Cortex of kidney (tissue), 1 donor: ENCODE data around the gene PSEN1.

ENCODE experiments used
- DNase-seq: peaks from one replicate; lab custom pipeline; 2025; lab: John Stamatoyannopoulos, UW

The PSEN1 gene

GRCh38 chr14:73136387-73137225 lies at the start of gene PSEN1:
Gene PSEN1 (plus strand): TSS chr14:73136507. CDS start chr14:73148020, 11,513 bp downstream.
- DNase-seq = peak; percentile 76

- DNase-seq = no peak
These were observed 45.3 kb upstream of the PSEN1 start for GRCh38 chr14:73091044-73091443.

GRCh38 chr14:73097421-73097820 lies 38.9 kb upstream of the PSEN1 start:
- no peak for DNase-seq

- DNase-seq = no peak
These were observed 36.0 kb upstream of the PSEN1 start for GRCh38 chr14:73100334-73100733.

GRCh38 chr14:73102806-73103497 lies 33.4 kb upstream of the PSEN1 start:
- no peak for DNase-seq

- DNase-seq = no peak
These were observed 31.3 kb upstream of the PSEN1 start for GRCh38 chr14:73105050-73105449.

- DNase-seq = no peak
These were observed 30.6 kb upstream of the PSEN1 start for GRCh38 chr14:73105727-73106126.

GRCh38 chr14:73116079-73116665 lies 20.1 kb upstream of the PSEN1 start:
- no peak for DNase-seq

GRCh38 chr14:73124180-73124894 lies 12.0 kb upstream of the PSEN1 start:
- DNase-seq = no peak

GRCh38 chr14:73125169-73125588 lies 11.1 kb upstream of the PSEN1 start:
- no peak for DNase-seq

GRCh38 chr14:73125746-73126145 lies 10.6 kb upstream of the PSEN1 start:
- DNase-seq = no peak

- DNase-seq = no peak
These were observed 2.5 kb upstream of the PSEN1 start for GRCh38 chr14:73133795-73134194.

- no peak for DNase-seq
These were observed 271 bp upstream of the PSEN1 start for GRCh38 chr14:73136085-73136386.

- no peak for DNase-seq
These were observed 4.6 kb downstream of the PSEN1 start for GRCh38 chr14:73140811-73141323.

- DNase-seq = no peak
These were observed 5.9 kb downstream of the PSEN1 start for GRCh38 chr14:73142216-73142615.

GRCh38 chr14:73143003-73143402 lies 6.7 kb downstream of the PSEN1 start:
- DNase-seq = no peak

GRCh38 chr14:73143617-73144016 lies 7.3 kb downstream of the PSEN1 start:
- no peak for DNase-seq

- no peak for DNase-seq
These were observed 9.1 kb downstream of the PSEN1 start for GRCh38 chr14:73145371-73145770.

- DNase-seq = no peak
These were observed 9.8 kb downstream of the PSEN1 start for GRCh38 chr14:73146111-73146510.

GRCh38 chr14:73149753-73150152 lies 13.4 kb downstream of the PSEN1 start:
- no peak for DNase-seq

- DNase-seq = no peak
These were observed 17.0 kb downstream of the PSEN1 start for GRCh38 chr14:73153272-73153671.

- DNase-seq = no peak
These were observed 25.9 kb downstream of the PSEN1 start for GRCh38 chr14:73162251-73162650.
